ENCODE measurements around the gene SORD.
"Not testable (repeated sequence)": the region's sequence is repeated elsewhere in the genome, so short reads cannot be mapped to it uniquely, and the experiment has no call there.

SORD gene

GRCh38 chr15:45101749-45102148, 78.8 kb downstream of the SORD start:
- no peak for DNase-seq
- TF ChIP-seq GATA1 (IDR thresholded peaks at IDR 0.05; ENCODE audit: low read depth, low read length): no peak
- no peak for TF ChIP-seq POLR2A (IDR thresholded peaks at IDR 0.05; ENCODE audit: low read length)

- no peak for DNase-seq
- TF ChIP-seq GATA1 (IDR thresholded peaks at IDR 0.05; ENCODE audit: low read depth, low read length): no peak
- no peak for TF ChIP-seq POLR2A (IDR thresholded peaks at IDR 0.05; ENCODE audit: low read length)
Observed at GRCh38 chr15:45102226-45102625, 79.2 kb downstream of the SORD start.

DNA sequence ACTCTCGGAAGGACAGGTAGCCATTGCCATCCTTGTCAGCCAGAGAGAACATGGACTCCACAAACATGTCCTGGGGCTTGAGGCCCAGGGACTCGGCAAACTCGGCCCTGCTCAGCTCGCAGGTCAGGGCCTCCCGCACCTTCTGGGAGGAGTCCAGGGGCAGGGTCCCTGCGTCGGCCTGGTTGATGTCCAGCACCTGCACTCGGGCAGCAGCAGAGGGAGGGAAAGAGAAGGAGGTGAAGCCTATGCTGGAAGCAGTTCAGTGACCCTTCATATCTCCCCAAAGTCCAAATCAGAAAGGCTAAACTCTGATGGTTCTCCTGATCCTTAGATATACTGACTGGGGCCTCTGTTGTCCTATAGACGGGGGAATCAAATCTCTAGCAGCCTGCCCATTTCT, 81.2 kb downstream of the SORD start:
- not testable (repeated sequence) for DNase-seq

- TF ChIP-seq POLR2A (IDR thresholded peaks at IDR 0.05; ENCODE audit: low read length) (no peak), GATA1 (IDR thresholded peaks at IDR 0.05; ENCODE audit: low read depth, low read length) (no peak)
- DNase-seq: no peak
Observed at GRCh38 chr15:45105586-45105985, 82.6 kb downstream of the SORD start.

DNA sequence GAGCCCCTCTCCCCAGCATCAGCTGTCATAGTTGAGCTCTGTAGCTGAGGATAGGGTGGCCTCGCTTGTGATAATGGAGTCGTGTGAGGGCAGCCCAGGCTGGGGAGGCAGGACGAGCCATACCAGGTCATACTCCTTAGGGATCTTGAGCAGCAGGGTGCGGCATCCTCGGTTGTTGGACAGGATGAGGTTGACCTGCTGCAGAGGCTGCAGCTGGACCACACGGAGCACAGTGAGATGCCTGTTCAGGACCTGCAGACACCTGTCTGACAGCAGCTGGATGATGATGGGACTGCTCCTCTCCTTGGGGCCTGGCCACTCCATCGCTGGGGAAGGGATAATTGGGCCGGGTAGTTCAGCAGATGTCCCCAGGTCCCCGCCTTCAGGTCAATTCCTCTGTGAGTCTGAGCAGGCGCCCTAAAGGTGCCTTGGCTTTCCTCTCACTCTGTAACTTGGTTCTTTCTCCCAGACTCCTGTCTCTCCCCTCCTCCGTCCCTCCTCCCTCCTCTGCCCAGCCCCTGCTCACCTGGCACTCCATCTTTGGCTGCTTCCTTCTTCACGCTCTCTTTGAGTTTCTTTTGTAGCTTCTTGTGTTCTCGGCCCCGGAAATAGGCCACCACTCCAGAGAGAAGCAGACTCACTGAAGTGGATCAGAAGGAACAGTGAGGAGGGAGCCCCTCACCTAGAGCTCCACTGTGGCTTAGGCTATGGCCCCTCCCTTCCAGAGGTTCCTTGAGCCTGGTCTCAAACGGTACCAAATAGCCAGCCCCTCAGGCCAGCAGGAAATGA, 83.2 kb downstream of the SORD start:
- TF ChIP-seq POLR2A (IDR thresholded peaks at IDR 0.05; ENCODE audit: low read length) (no peak), GATA1 (IDR thresholded peaks at IDR 0.05; ENCODE audit: low read depth, low read length) (no peak)

DNA sequence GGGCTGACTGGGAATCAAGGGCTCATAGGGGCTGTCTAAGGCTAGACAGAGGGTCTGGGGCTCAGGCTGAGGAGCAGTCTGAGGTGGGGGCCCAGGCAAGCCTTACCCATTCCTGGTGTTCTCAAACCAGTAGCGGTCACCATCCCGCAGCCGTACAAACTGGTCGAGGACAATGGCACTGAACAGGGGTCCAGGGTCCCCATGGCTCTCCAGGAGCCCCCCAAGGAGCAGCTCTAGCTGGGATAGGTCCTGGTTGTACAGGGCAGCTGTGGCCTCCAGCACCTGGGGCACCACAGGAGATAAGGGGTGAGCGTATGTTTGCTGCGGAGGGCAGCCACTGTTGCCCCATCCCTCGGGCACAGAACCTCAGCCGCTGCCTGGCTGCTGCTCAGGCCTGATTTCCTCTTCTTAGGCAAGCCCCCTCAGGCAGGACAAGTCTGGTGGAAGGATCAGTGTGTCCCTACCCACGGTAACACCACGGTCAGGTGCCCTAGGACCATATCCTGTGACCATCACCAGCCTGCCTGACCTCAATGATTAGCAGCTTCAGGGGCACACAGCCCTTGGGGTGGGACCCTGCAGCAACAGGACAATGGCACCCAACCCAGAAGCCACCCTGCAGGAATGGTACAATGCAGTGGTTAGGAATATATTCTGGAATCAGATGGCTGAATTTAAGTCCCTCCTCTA, 85.1 kb downstream of the SORD start:
- no peak for TF ChIP-seq POLR2A (IDR thresholded peaks at IDR 0.05; ENCODE audit: low read length)
- TF ChIP-seq GATA1 (IDR thresholded peaks at IDR 0.05; ENCODE audit: low read depth, low read length): no peak
- no peak for DNase-seq

More for the DNA sequence above, 83.2 kb downstream of the SORD start:
- DNase-seq: no peak

GRCh38 chr15:45110256-45110820, 87.3 kb downstream of the SORD start:
- TF ChIP-seq GATA1 (IDR thresholded peaks at IDR 0.05; ENCODE audit: low read depth, low read length): no peak
- no peak for TF ChIP-seq POLR2A (IDR thresholded peaks at IDR 0.05; ENCODE audit: low read length)
- no peak for DNase-seq

GRCh38 chr15:45111390-45112142, 88.6 kb downstream of the SORD start:
- no peak for DNase-seq
- TF ChIP-seq GATA1 (IDR thresholded peaks at IDR 0.05; ENCODE audit: low read depth, low read length): no peak

GRCh38 chr15:45112143-45112590, 89.2 kb downstream of the SORD start:
- DNase-seq: no peak
- no peak for TF ChIP-seq GATA1 (IDR thresholded peaks at IDR 0.05; ENCODE audit: low read depth, low read length)
- TF ChIP-seq POLR2A (IDR thresholded peaks at IDR 0.05; ENCODE audit: low read length): no peak

GRCh38 chr15:45112591-45113379, 89.8 kb downstream of the SORD start:
- no peak for DNase-seq
- no peak for TF ChIP-seq POLR2A (IDR thresholded peaks at IDR 0.05; ENCODE audit: low read length)
- TF ChIP-seq GATA1 (IDR thresholded peaks at IDR 0.05; ENCODE audit: low read depth, low read length): no peak

DNA sequence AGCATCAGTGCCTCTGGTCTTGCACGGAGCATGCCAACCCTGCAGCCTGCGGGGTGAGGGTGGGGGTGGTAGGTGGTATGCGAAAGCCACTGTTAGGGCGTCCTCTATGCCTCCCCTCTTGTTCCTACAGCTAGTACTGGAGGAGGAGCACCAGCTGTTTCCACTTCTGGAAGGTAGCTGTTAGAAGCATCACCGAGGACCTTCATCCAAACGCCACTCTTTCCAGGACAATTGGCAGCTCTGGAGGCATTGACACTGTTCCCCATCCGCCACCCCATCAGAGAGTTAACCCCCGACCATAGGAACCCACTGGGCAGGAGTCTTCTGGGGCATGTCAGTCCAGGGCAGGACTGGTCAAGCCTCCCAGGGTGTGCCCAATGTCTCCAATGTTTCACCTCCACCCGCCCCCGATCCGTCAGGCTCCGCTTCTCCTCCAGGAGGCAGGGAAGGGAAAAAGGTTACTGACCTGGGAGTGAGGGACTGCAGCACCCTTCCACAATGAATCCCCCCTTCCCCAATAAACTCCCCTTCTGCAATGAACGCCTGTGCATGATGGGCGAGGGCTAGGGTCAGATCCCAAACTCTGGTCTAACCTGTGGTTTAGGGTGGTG, 90.5 kb downstream of the SORD start:
- DNase-seq: no peak
- TF ChIP-seq POLR2A (IDR thresholded peaks at IDR 0.05; ENCODE audit: low read length) (no peak), GATA1 (IDR thresholded peaks at IDR 0.05; ENCODE audit: low read depth, low read length) (no peak)

GRCh38 chr15:45114076-45114750, 91.2 kb downstream of the SORD start, which contains the start of the genes DUOX2 and DUOXA2:
TSS of gene DUOX2 (minus strand) at chr15:45114172. CDS start at chr15:45113411, 761 bp downstream.
TSS of gene DUOXA2 (plus strand) at chr15:45114326. CDS start at chr15:45114606, 280 bp downstream.
- TF ChIP-seq GATA1 (IDR thresholded peaks at IDR 0.05; ENCODE audit: low read depth, low read length) (no peak), POLR2A (IDR thresholded peaks at IDR 0.05; ENCODE audit: low read length) (no peak)
- no peak for DNase-seq
